ENCODE measurements around the gene DES. TPM values are rescaled to one million over a fixed set of nuclear protein-coding genes. Genes with fewer than 3 reads are reported as not detected.

Gene DES
- total and polyA plus RNA-seq, 9 of the 15 experiments (the other 6 are each of a cell fraction or from before 2014, with no cell fraction given) = 2.5 to 58.9 (median 21.9) TPM

GRCh38 chr2:219467736-219468075 lies 49.5 kb downstream of the DES start (continued):
- TF ChIP-seq FOXP4 (CRISPR knock-in tag; IDR thresholded peaks at IDR 0.05; ENCODE audit: borderline replicate concordance) (no peak), ZNF354B (CRISPR knock-in tag; IDR thresholded peaks at IDR 0.05) (no peak)

- Histone ChIP-seq H2AFZ (ENCODE audit: low read depth, low read length) (no peak overlapping the region), H3K79me2 (ENCODE audit: control insufficient read depth, insufficient read depth, low read length) (no peaks in the 10 kb centered on the region), H3K4me2 (ENCODE audit: insufficient read depth, low read length) (no peak overlapping the region), H3K27ac (ENCODE audit: extremely low read depth, low read depth, low read length) (no peak overlapping the region), H3K27me3 (ENCODE audit: control insufficient read depth in 2 of 2, insufficient read depth in 2 of 2, low read length in 2 of 2) (no peaks in the 10 kb centered on the region), H3K9me3 (replicated peaks; ENCODE audit: control insufficient read depth, insufficient read depth, low read depth, low read length) (no peaks in the 10 kb centered on the region), H4K20me1 (replicated peaks; ENCODE audit: control insufficient read depth, insufficient read depth, low read length) (no peaks in the 10 kb centered on the region), H3K4me3 (no peak overlapping the region), H3K36me3 (ENCODE audit: control insufficient read depth, insufficient read depth, low read length) (no peaks in the 10 kb centered on the region), H3K9ac (ENCODE audit: insufficient read depth in 1 of 2, low read depth in 2 of 2, low read length in 2 of 2) (peak overlapping the region in 1 of 2 experiments; percentile 52; a peak in 1 of 4 replicates), H3K9me1 (ENCODE audit: control insufficient read depth, insufficient read depth, low read length) (no peaks in the 10 kb centered on the region), H3K4me1 (replicated peaks in 1 of 2; ENCODE audit: control insufficient read depth in 2 of 2, insufficient read depth in 2 of 2, low read length in 2 of 2) (peaks cover 12 to 61% of the 10 kb centered on the region in 2 experiments; a peak in 4 of 5 replicates)
- no TSS peak for BruUV-seq (replicated peaks)
- ChIA-PET CTCF (ENCODE audit: low intra/inter-chr PET ratio) (no interaction called here), POLR2A (interaction anchor here (0.5 to 0.6 kb wide), 2 partner anchors 17 to 45 kb away, joined by 3 read pairs; no protein-coding TSS in a partner anchor)
- in situ Hi-C loops (cut with MboI) = no loop called here
- intact Hi-C loops (cut with micrococcal nuclease) = no loop called here
- DNase-seq (ENCODE audit: extremely low read depth in 1 of 4, low spot score in 3 of 4) (no peak), ATAC-seq (no peak), FAIRE-seq (no peak)
- WGBS (ENCODE audit: insufficient coverage, low coverage, missing lambda C conversion rate) = 72% methylated on average over 11 of the region's 23 CpGs
- no peak for TF ChIP-seq CSDE1 (IDR thresholded peaks at IDR 0.05)
- no peak for TF ChIP-seq ADNP (tag; IDR thresholded peaks at IDR 0.05)
- TF ChIP-seq ZFP30 (CRISPR knock-in tag; IDR thresholded peaks at IDR 0.05; ENCODE audit: borderline replicate concordance) = no peak
- TF ChIP-seq CREB3L1 (IDR thresholded peaks at IDR 0.05; ENCODE audit: borderline replicate concordance, low read depth) = no peak
- TF ChIP-seq ILF3 (IDR thresholded peaks at IDR 0.05; ENCODE audit: borderline replicate concordance) = no peak
- no peak for TF ChIP-seq HDAC8 (tag; IDR thresholded peaks at IDR 0.05)
- no peak for TF ChIP-seq MBD2 (IDR thresholded peaks at IDR 0.05; ENCODE audit: borderline replicate concordance, low read depth)
- TF ChIP-seq MYBL2 (IDR thresholded peaks at IDR 0.05; ENCODE audit: low read depth) = no peak
- TF ChIP-seq MYBL2 (CRISPR knock-in tag; IDR thresholded peaks at IDR 0.05; ENCODE audit: borderline replicate concordance) = no peak
- no peak for TF ChIP-seq RUNX1 (IDR thresholded peaks at IDR 0.05; ENCODE audit: low read depth)
- TF ChIP-seq PURB (CRISPR knock-in tag; IDR thresholded peaks at IDR 0.05; ENCODE audit: low read depth) = no peak
- no peak for TF ChIP-seq ZBTB26 (CRISPR knock-in tag; IDR thresholded peaks at IDR 0.05)
- TF ChIP-seq NR2C1 (IDR thresholded peaks at IDR 0.05) = no peak
- TF ChIP-seq NR2C1 (tag; IDR thresholded peaks at IDR 0.05) = no peak
- no peak for TF ChIP-seq CCNT2 (IDR thresholded peaks at IDR 0.05; ENCODE audit: borderline replicate concordance, extremely low read depth, insufficient read length, low read depth, low read length)
Measured at GRCh38 chr2:219468410-219469185, 50.4 kb downstream of the DES start.

Data from K562 (cell line).